AG09309 (cell line): Measurements from ENCODE around the gene ZNF557.

ENCODE experiments used
- DNase-seq: peaks from one replicate; pipeline ENCODE4 v3.0.0-alpha.2; 2010; ENCODE audit warnings: low read depth
- H3K4me3 ChIP-seq: 2 replicates; pipeline ENCODE4 v1.5.1; 2011; ENCODE audit warnings: mild to moderate bottlenecking, low read depth, low read length, moderate library complexity; ENCODE audit not compliant: control insufficient read depth
- TF ChIP-seq, protein P1 (sequence below): IDR thresholded peaks from 2 replicates; pipeline ENCODE4 v1.5.1; 2011; ENCODE audit warnings: mild to moderate bottlenecking, low read depth, low read length, inconsistent platforms; ENCODE audit not compliant: insufficient read depth, control insufficient read depth; ENCODE audit errors: missing control alignments

ZNF557 gene

DNA sequence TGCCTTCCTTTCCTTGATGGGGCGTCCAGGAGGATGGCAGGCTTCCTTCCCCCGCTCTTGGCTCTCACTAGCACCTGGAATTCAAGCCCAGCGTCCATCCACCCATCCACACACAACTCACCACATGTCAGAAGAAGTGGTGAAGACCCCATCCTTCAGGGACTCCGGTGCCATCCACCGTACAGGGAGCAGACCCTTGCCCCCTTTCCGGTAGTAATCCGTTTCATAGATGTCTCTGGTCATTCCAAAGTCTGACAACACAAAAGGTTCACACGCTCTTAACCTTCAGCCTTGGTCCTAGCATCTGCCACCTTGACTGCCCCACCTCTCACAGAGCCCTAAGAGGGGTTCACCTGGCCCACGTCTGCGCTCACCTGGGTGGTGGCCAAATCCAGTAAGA lies 51.0 kb downstream of the ZNF557 start:
- no peak overlapping the region for H3K4me3 ChIP-seq
- DNase-seq, result no peak
- TF ChIP-seq, protein P1, sequence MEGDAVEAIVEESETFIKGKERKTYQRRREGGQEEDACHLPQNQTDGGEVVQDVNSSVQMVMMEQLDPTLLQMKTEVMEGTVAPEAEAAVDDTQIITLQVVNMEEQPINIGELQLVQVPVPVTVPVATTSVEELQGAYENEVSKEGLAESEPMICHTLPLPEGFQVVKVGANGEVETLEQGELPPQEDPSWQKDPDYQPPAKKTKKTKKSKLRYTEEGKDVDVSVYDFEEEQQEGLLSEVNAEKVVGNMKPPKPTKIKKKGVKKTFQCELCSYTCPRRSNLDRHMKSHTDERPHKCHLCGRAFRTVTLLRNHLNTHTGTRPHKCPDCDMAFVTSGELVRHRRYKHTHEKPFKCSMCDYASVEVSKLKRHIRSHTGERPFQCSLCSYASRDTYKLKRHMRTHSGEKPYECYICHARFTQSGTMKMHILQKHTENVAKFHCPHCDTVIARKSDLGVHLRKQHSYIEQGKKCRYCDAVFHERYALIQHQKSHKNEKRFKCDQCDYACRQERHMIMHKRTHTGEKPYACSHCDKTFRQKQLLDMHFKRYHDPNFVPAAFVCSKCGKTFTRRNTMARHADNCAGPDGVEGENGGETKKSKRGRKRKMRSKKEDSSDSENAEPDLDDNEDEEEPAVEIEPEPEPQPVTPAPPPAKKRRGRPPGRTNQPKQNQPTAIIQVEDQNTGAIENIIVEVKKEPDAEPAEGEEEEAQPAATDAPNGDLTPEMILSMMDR, result no peak

DNA sequence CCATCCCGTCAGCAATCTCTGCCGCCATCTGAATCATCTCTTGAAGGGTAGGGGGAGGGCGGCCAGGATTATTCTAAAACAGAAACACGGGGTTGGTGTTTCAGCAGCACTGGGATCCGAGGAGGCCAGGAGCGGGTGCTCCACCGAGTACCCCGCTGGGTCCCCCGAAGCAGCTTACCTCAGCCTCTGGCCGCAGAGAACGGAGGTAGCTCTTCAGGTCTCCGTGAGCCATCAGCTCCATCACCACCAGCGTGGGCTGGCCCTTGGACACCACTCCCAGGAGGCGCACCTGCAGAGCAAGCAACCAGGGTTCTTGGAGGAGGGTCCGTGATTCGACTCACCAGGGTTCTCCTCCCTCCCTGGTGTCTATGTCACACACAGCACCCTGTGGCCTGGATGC lies 53.2 kb downstream of the ZNF557 start:
- TF ChIP-seq, protein P1, result no peak
- DNase-seq, result no peak
- no peak overlapping the region for H3K4me3 ChIP-seq

DNA sequence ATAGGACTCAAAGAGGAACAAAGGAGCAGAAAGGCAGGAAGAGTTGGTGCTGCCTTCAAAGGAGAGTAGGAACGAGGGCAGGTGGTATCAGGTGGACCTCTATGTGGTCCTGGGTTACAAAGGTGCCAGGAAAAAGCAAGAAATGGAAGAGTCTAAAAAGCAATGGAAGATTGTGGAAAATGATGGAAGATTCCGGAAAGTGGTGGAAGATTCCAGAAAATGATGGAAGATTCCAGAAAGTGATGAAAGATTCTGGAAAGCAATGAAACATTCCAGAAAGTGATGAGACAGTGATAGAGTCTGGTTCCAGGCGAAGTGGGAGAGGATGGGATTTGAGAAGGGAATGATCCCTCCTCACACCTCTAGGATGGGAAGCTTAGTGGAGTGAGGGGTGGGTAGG lies 55.3 kb downstream of the ZNF557 start:
- no peak overlapping the region for H3K4me3 ChIP-seq
- TF ChIP-seq, protein P1, result no peak
- DNase-seq, result no peak

DNA sequence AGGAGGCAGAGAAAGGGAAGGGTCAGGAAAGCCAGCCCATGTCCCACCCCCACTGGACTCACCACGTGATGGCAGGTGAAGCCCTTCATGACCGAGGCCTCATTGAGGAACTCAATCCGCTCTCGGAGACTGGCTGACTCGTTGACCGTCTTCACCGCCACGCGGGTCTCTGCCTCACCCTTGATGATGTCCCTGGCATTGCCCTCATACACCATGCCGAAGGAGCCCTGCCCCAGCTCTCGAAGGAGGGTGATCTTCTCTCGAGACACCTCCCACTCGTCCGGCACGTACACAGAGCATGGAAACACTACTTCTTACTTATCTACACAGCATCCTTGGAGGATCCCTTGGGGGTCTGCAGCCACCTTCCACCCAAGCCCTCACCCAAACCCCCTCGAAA lies 55.7 kb downstream of the ZNF557 start:
- TF ChIP-seq, protein P1, result no peak
- no peak for DNase-seq
- H3K4me3 ChIP-seq, result no peak overlapping the region

DNA sequence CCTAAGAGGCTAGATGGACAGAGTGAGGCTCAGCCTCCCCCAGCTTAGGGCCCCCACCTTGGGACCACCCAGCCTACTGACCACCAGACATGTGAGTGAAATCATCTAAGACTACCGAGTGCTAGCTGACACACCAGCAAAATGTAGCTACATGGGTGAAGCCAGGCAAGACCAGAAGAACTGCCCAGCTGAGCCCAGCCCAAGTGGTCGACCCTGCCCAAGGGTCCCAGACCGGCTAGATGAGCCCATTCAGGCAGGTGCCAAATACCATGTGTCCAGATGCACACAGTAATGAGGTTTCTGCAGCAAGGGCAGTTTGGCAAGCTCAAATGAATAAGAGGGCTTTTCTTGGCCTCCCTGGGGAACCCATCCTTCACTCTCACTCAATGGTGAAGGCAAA lies 56.6 kb downstream of the ZNF557 start:
- H3K4me3 ChIP-seq, result no peak overlapping the region
- TF ChIP-seq, protein P1, result no peak
- no peak for DNase-seq

DNA sequence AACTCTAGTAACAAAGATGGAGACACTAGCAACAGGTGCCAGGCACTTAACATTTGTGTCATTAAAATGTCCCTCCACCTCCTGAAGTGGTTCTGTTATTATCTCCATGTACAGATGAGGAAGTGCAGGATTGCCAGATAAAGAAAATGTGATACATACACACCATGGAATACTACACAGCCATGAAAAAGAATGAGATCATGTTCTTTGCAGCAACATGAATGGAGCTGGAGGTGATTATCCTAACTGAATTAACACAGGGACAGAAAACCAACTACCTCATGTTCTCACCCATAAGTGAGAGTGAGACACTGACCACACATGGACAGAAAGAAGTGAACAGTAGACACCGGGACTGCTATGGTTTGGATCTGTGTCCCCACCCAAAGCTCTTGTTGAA lies 60.5 kb downstream of the ZNF557 start:
- TF ChIP-seq, protein P1, result no peak
- no peak for DNase-seq
- H3K4me3 ChIP-seq, result no peak overlapping the region

DNA sequence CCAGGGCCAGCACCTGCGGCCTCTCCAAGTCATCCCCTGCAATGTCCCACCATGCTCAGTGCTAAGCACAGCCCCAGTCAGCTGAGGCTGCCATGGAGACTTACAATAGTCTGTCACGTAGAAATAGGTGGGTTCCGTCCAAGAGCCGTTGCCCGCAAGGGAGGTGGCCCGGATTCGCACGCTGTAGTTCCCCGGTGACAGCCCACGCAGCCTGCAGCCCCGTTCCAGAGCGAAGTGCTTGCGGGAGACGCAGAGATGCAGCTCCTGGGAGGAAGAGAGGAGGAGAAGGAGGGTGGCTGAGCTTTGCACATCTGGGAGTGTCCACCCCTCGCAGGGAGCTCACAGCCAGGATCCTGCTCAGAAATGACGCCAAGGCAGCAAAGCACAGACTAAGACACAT lies 62.6 kb downstream of the ZNF557 start:
- DNase-seq, result no peak
- TF ChIP-seq, protein P1, result no peak
- H3K4me3 ChIP-seq, result no peak overlapping the region
